ENCODE measurements around the gene MED27.

Gene MED27

DNA sequence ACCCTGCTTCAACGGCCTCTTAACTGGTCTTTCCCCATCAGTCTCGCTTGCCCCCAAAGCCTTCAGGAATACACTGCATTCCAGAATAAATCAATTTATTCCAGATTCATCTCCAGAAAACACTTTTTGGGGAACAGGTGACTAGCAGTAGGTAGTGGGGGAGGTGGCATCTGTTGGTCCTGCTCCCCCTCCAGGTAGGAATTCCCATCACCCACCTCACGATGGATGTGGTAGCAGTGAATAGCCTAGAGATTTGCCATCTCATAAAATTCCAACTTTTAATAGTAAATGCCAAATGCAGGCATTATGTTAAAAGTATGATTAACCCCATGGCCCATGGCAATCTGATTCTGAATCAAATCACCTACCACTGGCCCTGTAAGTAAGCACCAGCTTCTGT, 142.7 kb downstream of the MED27 start:
- TF ChIP-seq MAX (IDR thresholded peaks at IDR 0.05; ENCODE audit: low read depth, low read length), result no peak
- no peak for TF ChIP-seq MYC (IDR thresholded peaks at IDR 0.05; ENCODE audit: low read depth, low read length)
- no peak for TF ChIP-seq CTCF (IDR thresholded peaks at IDR 0.05; ENCODE audit: low read depth, low read length)
- no peak for TF ChIP-seq POLR2A (IDR thresholded peaks at IDR 0.05; ENCODE audit: extremely low read depth, insufficient read length)
- DNase-seq (ENCODE audit: low read depth), result no peak
- no peak overlapping the region for H3K4me3 ChIP-seq (ENCODE audit: low read depth, low read length)

DNA sequence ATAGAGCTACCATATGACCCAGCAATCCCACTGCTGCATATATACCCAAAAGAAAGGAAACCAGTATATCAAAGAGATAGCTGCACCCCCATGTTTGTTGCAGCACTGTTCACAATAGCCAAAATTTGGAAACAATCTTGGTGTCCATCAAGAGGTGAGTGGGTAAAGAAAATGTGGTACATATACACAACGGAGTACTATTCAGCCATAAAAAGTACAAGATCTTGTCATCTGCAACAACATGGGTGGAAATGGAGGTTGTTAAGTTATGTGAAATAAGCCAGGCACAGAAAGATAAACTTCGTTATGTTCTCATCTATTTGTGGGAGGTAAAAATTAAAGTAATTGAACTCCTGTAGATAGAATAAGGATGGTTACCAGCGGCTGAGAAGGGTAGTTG, 145.0 kb downstream of the MED27 start:
- TF ChIP-seq MYC (IDR thresholded peaks at IDR 0.05; ENCODE audit: low read depth, low read length), result no peak
- no peak for TF ChIP-seq CTCF (IDR thresholded peaks at IDR 0.05; ENCODE audit: low read depth, low read length)
- no peak for TF ChIP-seq MAX (IDR thresholded peaks at IDR 0.05; ENCODE audit: low read depth, low read length)
- no peak for TF ChIP-seq POLR2A (IDR thresholded peaks at IDR 0.05; ENCODE audit: extremely low read depth, insufficient read length)
- no peak for DNase-seq (ENCODE audit: low read depth)

GRCh38 chr9:131927091-131927490, 152.6 kb downstream of the MED27 start:
- TF ChIP-seq MAX (IDR thresholded peaks at IDR 0.05; ENCODE audit: low read depth, low read length) (no peak), MYC (IDR thresholded peaks at IDR 0.05; ENCODE audit: low read depth, low read length) (no peak), POLR2A (IDR thresholded peaks at IDR 0.05; ENCODE audit: extremely low read depth, insufficient read length) (no peak), CTCF (IDR thresholded peaks at IDR 0.05; ENCODE audit: low read depth, low read length) (no peak)
- no peak for DNase-seq (ENCODE audit: low read depth)
- H3K4me3 ChIP-seq (ENCODE audit: low read depth, low read length), result no peak overlapping the region

More for the DNA sequence above, 145.0 kb downstream of the MED27 start:
- no peak overlapping the region for H3K4me3 ChIP-seq (ENCODE audit: low read depth, low read length)

- no peak for DNase-seq (ENCODE audit: low read depth)
- TF ChIP-seq MYC (IDR thresholded peaks at IDR 0.05; ENCODE audit: low read depth, low read length), result no peak
- no peak for TF ChIP-seq CTCF (IDR thresholded peaks at IDR 0.05; ENCODE audit: low read depth, low read length)
- TF ChIP-seq MAX (IDR thresholded peaks at IDR 0.05; ENCODE audit: low read depth, low read length), result no peak
Observed at GRCh38 chr9:131926360-131926922, 153.2 kb downstream of the MED27 start.

DNA sequence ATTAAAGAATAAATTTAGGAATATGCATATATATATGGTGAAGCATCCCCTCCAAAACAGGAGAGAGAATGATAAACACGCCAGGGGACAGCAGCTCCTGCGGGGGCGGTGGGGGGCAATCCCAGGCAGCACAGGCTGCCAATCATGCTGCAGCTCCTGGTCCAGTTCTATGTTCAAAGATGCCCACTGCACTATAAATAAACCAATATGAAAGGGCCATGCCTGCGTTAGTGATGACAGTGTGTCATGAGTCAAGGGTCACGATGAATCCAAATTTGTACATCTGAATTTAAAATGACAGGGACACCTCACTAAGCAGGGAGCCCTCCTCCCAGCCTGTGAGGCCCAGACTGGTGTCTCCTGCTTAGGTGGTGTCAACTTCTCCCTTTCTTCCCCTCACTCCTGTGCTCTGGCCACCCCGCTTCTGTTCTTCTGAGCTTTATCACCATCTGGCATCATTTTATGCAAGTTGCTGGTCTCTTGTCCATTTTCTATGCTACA, 153.9 kb downstream of the MED27 start:
- no peak for DNase-seq (ENCODE audit: low read depth)
- no peak overlapping the region for H3K4me3 ChIP-seq (ENCODE audit: low read depth, low read length)
- no peak for TF ChIP-seq CTCF (IDR thresholded peaks at IDR 0.05; ENCODE audit: low read depth, low read length)
- no peak for TF ChIP-seq MAX (IDR thresholded peaks at IDR 0.05; ENCODE audit: low read depth, low read length)
- TF ChIP-seq POLR2A (IDR thresholded peaks at IDR 0.05; ENCODE audit: extremely low read depth, insufficient read length), result no peak
- no peak for TF ChIP-seq MYC (IDR thresholded peaks at IDR 0.05; ENCODE audit: low read depth, low read length)

More at GRCh38 chr9:131926360-131926922, 153.2 kb downstream of the MED27 start:
- H3K4me3 ChIP-seq (ENCODE audit: low read depth, low read length), result no peak overlapping the region
